HCT116 (cell line): ENCODE measurements around the gene LDLR. TPM values are rescaled to one million over a fixed set of nuclear protein-coding genes. Genes with fewer than 3 reads are reported as not detected.

Experiments
- ATAC-seq: fragments of 200-7000 bp; cut with Tn5 transposase; 2 replicates; pipeline ENCODE4 v1.9.1; 2020; ENCODE audit warnings: mild to moderate bottlenecking, moderate library complexity
- BruUV-seq: library from RNA; stranded (reverse); fragments of 400-500 nt; replicated peaks from 2 replicates; lab custom pipeline; 2021; lab: Mats Ljungman, UMichigan
- CTCF ChIA-PET: fragments of 300-600 bp; sonication (Branson Sonifier 250); formaldehyde crosslinking; loops from one replicate; lab custom pipeline; 2021; ENCODE audit warnings: antibody characterized with exemption; lab: Charles Lee
- POLR2A ChIA-PET: fragments of 300-600, 350-600 bp; sonication (Branson Sonifier 250); formaldehyde crosslinking; loops from one replicate; lab custom pipeline; 2021; ENCODE audit warnings: antibody characterized with exemption; lab: Charles Lee
- RAD21 ChIA-PET, 2 experiments: fragments of 300-600 bp; sonication (Branson Sonifier 250); formaldehyde crosslinking; loops; one replicate each; lab custom pipeline; 2023; ENCODE audit warnings: low total read pairs in 2 of 2; ENCODE audit not compliant: uncharacterized antibody in 2 of 2, unreplicated experiment in 2 of 2, low non-redundant PET in 1 of 2; lab: Charles Lee
- DNase-seq: peaks from one replicate; pipeline ENCODE4 v3.0.0-alpha.2; 2010; ENCODE audit warnings: low read depth, low spot score
- H2AFZ ChIP-seq: fragments of 200-600 bp; shearing (Covaris generic), sonication (generic); 2 replicates; pipeline ENCODE4 v1.6.1; 2017; ENCODE audit warnings: low read depth, mixed run types, mixed read lengths, antibody characterized with exemption, low read length; ENCODE audit not compliant: poor library complexity, severe bottlenecking
- H3K27ac ChIP-seq: 2 replicates; pipeline ENCODE4 v1.5.1; 2012; ENCODE audit warnings: low read depth, low read length
- H3K27me3 ChIP-seq: fragments of 200-600 bp; sonication (generic); 2 replicates; pipeline ENCODE4 v1.6.1; 2016; ENCODE audit warnings: mixed run types, low read length, mixed read lengths; ENCODE audit not compliant: insufficient read depth
- H3K36me3 ChIP-seq, 2 experiments: fragments of 200-500 bp in 1 of 2; fragments of 200-600 bp in 1 of 2; sonication (Bioruptor generic) in 1 of 2; sonication (generic) in 1 of 2; 2 replicates each; pipeline versions ENCODE4 v1.5.1 to v1.6.1; 2014 to 2016; ENCODE audit warnings: low read length in 2 of 2, inconsistent platforms in 1 of 2, mixed read lengths in 1 of 2, mixed run types in 1 of 2; ENCODE audit not compliant: insufficient read depth in 2 of 2, control insufficient read depth in 1 of 2
- H3K4me1 ChIP-seq, 2 experiments: fragments of 200-600 bp in 1 of 2; sonication (generic) in 1 of 2; 2 replicates each; pipeline versions ENCODE4 v1.5.1 to v1.6.1; 2012 to 2017; ENCODE audit warnings: low read length in 2 of 2, inconsistent platforms in 1 of 2, mild to moderate bottlenecking in 1 of 2, mixed read lengths in 1 of 2, mixed run types in 1 of 2, moderate library complexity in 1 of 2; ENCODE audit not compliant: insufficient read depth in 2 of 2, control insufficient read depth in 1 of 2
- H3K4me2 ChIP-seq: fragments of 200-600 bp; sonication (generic); 2 replicates; pipeline ENCODE4 v1.6.1; 2017; ENCODE audit warnings: mixed run types, low read length, mixed read lengths
- H3K4me3 ChIP-seq, 2 experiments: fragments of 200-600 bp in 1 of 2; sonication (generic) in 1 of 2; replicated peaks in 1 of 2; 2 replicates each; pipeline ENCODE4 v1.5.1; 2011 to 2016; ENCODE audit warnings: low read length in 2 of 2, control low read depth in 1 of 2, low read depth in 1 of 2, mild to moderate bottlenecking in 1 of 2, mixed read lengths in 1 of 2, mixed run types in 1 of 2
- H3K79me2 ChIP-seq: fragments of 200-600 bp; sonication (generic); 2 replicates; pipeline ENCODE4 v1.6.1; 2017; ENCODE audit warnings: mild to moderate bottlenecking, mixed run types, low read length, moderate library complexity, mixed read lengths; ENCODE audit not compliant: insufficient read depth
- H3K9ac ChIP-seq: fragments of 200-600 bp; sonication (generic); 2 replicates; pipeline ENCODE4 v1.6.1; 2016; ENCODE audit warnings: low read length, mixed read lengths
- H3K9me2 ChIP-seq: fragments of 200-600 bp; sonication (generic), shearing (Covaris generic); 2 replicates; pipeline ENCODE4 v1.6.1; 2017; ENCODE audit warnings: mixed run types, mild to moderate bottlenecking, moderate library complexity; ENCODE audit not compliant: insufficient read depth
- H3K9me3 ChIP-seq, 2 experiments: fragments of 200-500 bp in 1 of 2; fragments of 200-600 bp in 1 of 2; sonication (Bioruptor generic) in 1 of 2; sonication (generic) in 1 of 2; 2 replicates each; pipeline ENCODE4 v1.6.1; 2014 to 2017; ENCODE audit warnings: low read length in 2 of 2, mixed read lengths in 2 of 2, inconsistent platforms in 1 of 2, low read depth in 1 of 2, mild to moderate bottlenecking in 1 of 2, mixed run types in 1 of 2, moderate library complexity in 1 of 2; ENCODE audit not compliant: control insufficient read depth in 1 of 2, insufficient read depth in 1 of 2
- H4K20me1 ChIP-seq: fragments of 200-600 bp; sonication (generic), shearing (Covaris generic); 2 replicates; pipeline ENCODE4 v1.6.1; 2017; ENCODE audit warnings: mixed run types, mild to moderate bottlenecking, moderate library complexity; ENCODE audit not compliant: insufficient read depth
- ATF3 ChIP-seq: IDR thresholded peaks from 2 replicates; pipeline ENCODE4 v1.6.1; 2012
- CBX3 ChIP-seq: IDR thresholded peaks from 2 replicates; pipeline ENCODE4 v1.6.1; 2012; ENCODE audit warnings: low read depth
- CEBPB ChIP-seq: IDR thresholded peaks from 2 replicates; pipeline ENCODE4 v1.6.1; 2012; ENCODE audit warnings: low read depth
- CTCF ChIP-seq, 3 experiments: fragments of 200-600 bp in 1 of 3; sonication (generic) in 1 of 3; IDR thresholded peaks in 2 of 3; conservative IDR thresholded peaks in 1 of 3; 2 replicates each; pipeline ENCODE4 v1.5.1; 2012 to 2017; ENCODE audit warnings: low read depth in 2 of 3, low read length in 2 of 3, antibody characterized with exemption in 1 of 3, borderline replicate concordance in 1 of 3, control low read depth in 1 of 3, mild to moderate bottlenecking in 1 of 3, mixed read lengths in 1 of 3, mixed run types in 1 of 3, moderate library complexity in 1 of 3; ENCODE audit not compliant: insufficient read depth in 1 of 3
- EGR1 ChIP-seq: IDR thresholded peaks from 2 replicates; pipeline ENCODE4 v1.6.1; 2012; ENCODE audit warnings: low read depth
- ELF1 ChIP-seq: IDR thresholded peaks from 2 replicates; pipeline ENCODE4 v1.6.1; 2012; ENCODE audit warnings: low read depth, borderline replicate concordance
- EZH2 ChIP-seq: fragments of 200-600 bp; sonication (generic); IDR thresholded peaks from 2 replicates; pipeline ENCODE4 v1.6.1; 2017; ENCODE audit warnings: antibody characterized with exemption, mixed run types
- EZH2phosphoT487 ChIP-seq: fragments of 200-600 bp; IDR thresholded peaks from 2 replicates; pipeline ENCODE4 v1.6.1; 2018; ENCODE audit warnings: antibody characterized with exemption, borderline replicate concordance
- FOSL1 ChIP-seq: IDR thresholded peaks from 2 replicates; pipeline ENCODE4 v1.6.1; 2012; ENCODE audit warnings: low read depth
- MAX ChIP-seq: IDR thresholded peaks from 2 replicates; pipeline ENCODE4 v1.6.1; 2012
- POLR2A ChIP-seq: IDR thresholded peaks from 2 replicates; pipeline ENCODE4 v1.7.0; 2011; ENCODE audit warnings: borderline replicate concordance; ENCODE audit not compliant: insufficient read depth, insufficient read length; ENCODE audit errors: extremely low read depth
- POLR2AphosphoS5 ChIP-seq: IDR thresholded peaks from 2 replicates; pipeline ENCODE4 v1.6.1; 2011; ENCODE audit warnings: mild to moderate bottlenecking, low read depth, low read length, moderate library complexity
- RAD21 ChIP-seq: IDR thresholded peaks from 2 replicates; pipeline ENCODE4 v1.6.1; 2012; ENCODE audit warnings: low read depth, mild to moderate bottlenecking
- REST ChIP-seq: IDR thresholded peaks from 2 replicates; pipeline ENCODE4 v1.6.1; 2012; ENCODE audit warnings: low read depth
- SIN3A ChIP-seq: IDR thresholded peaks from 2 replicates; pipeline ENCODE4 v1.6.1; 2012; ENCODE audit warnings: low read depth
- SP1 ChIP-seq: IDR thresholded peaks from 2 replicates; pipeline ENCODE4 v1.6.1; 2012; ENCODE audit warnings: low read depth
- SRF ChIP-seq: IDR thresholded peaks from 2 replicates; pipeline ENCODE4 v1.6.1; 2012; ENCODE audit warnings: low read depth
- YY1 ChIP-seq: IDR thresholded peaks from 2 replicates; pipeline ENCODE4 v1.6.1; 2011; ENCODE audit warnings: low read length, low read depth, moderate library complexity, mild to moderate bottlenecking; ENCODE audit not compliant: insufficient replicate concordance; ENCODE audit errors: extremely low read depth
- ZFX ChIP-seq: fragments of 450-650 bp; IDR thresholded peaks from 2 replicates; pipeline ENCODE4 v1.6.1; 2017
- ZNF274 ChIP-seq: fragments of 200-500 bp; sonication (Bioruptor generic); IDR thresholded peaks from 2 replicates; pipeline ENCODE4 v1.6.1; 2014; ENCODE audit warnings: mild to moderate bottlenecking, low read depth, low read length, inconsistent platforms
- intact Hi-C: fragments of 100-400 bp; cut with micrococcal nuclease; formaldehyde crosslinking; loops from 2 replicates; pipeline ENCODE4 v1.10.0; 2022
- total RNA-seq: library from RNA; stranded (reverse); gene quantifications from one replicate; pipeline ENCODE4 v1.2.1, GENCODE V29; 2021; ENCODE audit not compliant: unreplicated experiment

LDLR gene
- total RNA-seq, 1 experiment from 2014 or later, result 92.4 TPM

GRCh38 chr19:11142528-11143171 is 53.4 kb downstream of the LDLR start:
- ChIA-PET RAD21 (interaction anchor here in 1 of 2 experiments (1.6 kb wide), 1 partner anchor 15 kb away, joined by 5 read pairs; no protein-coding TSS in a partner anchor), CTCF (interaction anchor here (0.8 to 2.3 kb wide), 4 partner anchors 15 to 201 kb away, joined by 3 to 7 read pairs (median 5); no protein-coding TSS in a partner anchor), POLR2A (interaction anchor here (1.1 to 1.5 kb wide), 4 partner anchors 13 to 55 kb away, joined by 3 to 6 read pairs (median 4); partner anchors contain the start of genes KANK2 and SPC24)
- Histone ChIP-seq H3K79me2 (no peaks in the 10 kb centered on the region), H4K20me1 (no peaks in the 10 kb centered on the region), H2AFZ (no peak overlapping the region), H3K27ac (peak overlapping the region; percentile 98), H3K9me3 (no peaks in the 10 kb centered on the region), H3K36me3 (peaks cover 4 to 11% of the 10 kb centered on the region in 2 experiments; a peak in 1 of 4 replicates), H3K4me3 (peak overlapping the region; percentile 37 to 58), H3K4me1 (peaks cover 64 to 71% of the 10 kb centered on the region in 2 experiments), H3K9me2 (no peaks in the 10 kb centered on the region), H3K4me2 (peak overlapping the region; percentile 95), H3K9ac (peak overlapping the region; percentile 81), H3K27me3 (no peaks in the 10 kb centered on the region)
- intact Hi-C loops, result no loop called here
- no TSS peak for BruUV-seq
- peak; percentile 66 for ATAC-seq
- DNase-seq, result peak; percentile 79
- no peak for TF ChIP-seq CTCF (IDR thresholded peaks at IDR 0.05 in 2 of 3, conservative IDR thresholded peaks at IDR 0.05 in 1 of 3; ENCODE audit: borderline replicate concordance in 1 of 3, insufficient read depth in 1 of 3, low read depth in 2 of 3, low read length in 2 of 3)
- no peak for TF ChIP-seq ATF3
- no peak for TF ChIP-seq EZH2
- TF ChIP-seq MAX, result peak; percentile 47; the same call in 1 of the 2 replicates
- TF ChIP-seq RAD21, result no peak
- no peak for TF ChIP-seq EZH2phosphoT487
- TF ChIP-seq ZNF274, result no peak
- TF ChIP-seq CEBPB, result no peak
- TF ChIP-seq POLR2A, result no peak
- no peak for TF ChIP-seq CBX3
- no peak for TF ChIP-seq REST
- TF ChIP-seq SP1, result peak; percentile 61
- no peak for TF ChIP-seq SRF
- TF ChIP-seq SIN3A, result no peak
- peak; percentile 71 for TF ChIP-seq YY1
- no peak for TF ChIP-seq ELF1
- peak; percentile 82 for TF ChIP-seq FOSL1
- peak; percentile 39; the same call in 1 of the 2 replicates for TF ChIP-seq ZFX
- TF ChIP-seq EGR1, result peak; percentile 64
- TF ChIP-seq POLR2AphosphoS5, result peak; percentile 73
